ENCODE results near the gene AGO1.

AGO1 gene

GRCh38 chr1:35929730-35930592, 47.0 kb downstream of the AGO1 start:
- TF ChIP-seq POU2F2 (IDR thresholded peaks at IDR 0.05; ENCODE audit: low read depth, low read length), result no peak
- TF ChIP-seq SPI1 (IDR thresholded peaks at IDR 0.05; ENCODE audit: low read depth, low read length), result no peak
- no peak for TF ChIP-seq PAX5 (IDR thresholded peaks at IDR 0.05; ENCODE audit: insufficient read depth, low read length, severe bottlenecking)
- no peak for TF ChIP-seq POLR2AphosphoS5 (IDR thresholded peaks at IDR 0.05; ENCODE audit: low read depth, low read length)
- TF ChIP-seq POLR2A (IDR thresholded peaks at IDR 0.05; ENCODE audit: low read depth, low read length), result no peak
- TF ChIP-seq TAF1 (IDR thresholded peaks at IDR 0.05; ENCODE audit: low read depth, low read length), result no peak
- FAIRE-seq (no peak), DNase-seq (ENCODE audit: insufficient read length, low spot score) (no peak)

GRCh38 chr1:35930593-35931445, 47.8 kb downstream of the AGO1 start, which contains the start of gene AGO3:
TSS of gene AGO3 (plus strand) at chr1:35931105. CDS start at chr1:35931427, 322 bp downstream.
- TF ChIP-seq SPI1 (IDR thresholded peaks at IDR 0.05; ENCODE audit: low read depth, low read length) (peak; percentile 31; the same call in 1 of the 2 replicates), PAX5 (IDR thresholded peaks at IDR 0.05; ENCODE audit: insufficient read depth, low read length, severe bottlenecking) (peak; percentile 35), POLR2AphosphoS5 (IDR thresholded peaks at IDR 0.05; ENCODE audit: low read depth, low read length) (peak; percentile 75), TAF1 (IDR thresholded peaks at IDR 0.05; ENCODE audit: low read depth, low read length) (peak; percentile 66), POU2F2 (IDR thresholded peaks at IDR 0.05; ENCODE audit: low read depth, low read length) (no peak), POLR2A (IDR thresholded peaks at IDR 0.05; ENCODE audit: low read depth, low read length) (peak; percentile 86)
- peak; percentile 93 for FAIRE-seq
- DNase-seq (ENCODE audit: insufficient read length, low spot score), result peak; percentile 83

GRCh38 chr1:35931446-35932157, 48.6 kb downstream of the AGO1 start:
- FAIRE-seq, result no peak
- DNase-seq (ENCODE audit: insufficient read length, low spot score), result no peak
- no peak for TF ChIP-seq SPI1 (IDR thresholded peaks at IDR 0.05; ENCODE audit: low read depth, low read length)
- no peak for TF ChIP-seq POLR2A (IDR thresholded peaks at IDR 0.05; ENCODE audit: low read depth, low read length)
- no peak for TF ChIP-seq POLR2AphosphoS5 (IDR thresholded peaks at IDR 0.05; ENCODE audit: low read depth, low read length)
- TF ChIP-seq PAX5 (IDR thresholded peaks at IDR 0.05; ENCODE audit: insufficient read depth, low read length, severe bottlenecking), result no peak
- no peak for TF ChIP-seq TAF1 (IDR thresholded peaks at IDR 0.05; ENCODE audit: low read depth, low read length)

GRCh38 chr1:35932158-35932636, 49.2 kb downstream of the AGO1 start:
- FAIRE-seq (no peak), DNase-seq (ENCODE audit: insufficient read length, low spot score) (no peak)
- no peak for TF ChIP-seq POLR2A (IDR thresholded peaks at IDR 0.05; ENCODE audit: low read depth, low read length)
- no peak for TF ChIP-seq SPI1 (IDR thresholded peaks at IDR 0.05; ENCODE audit: low read depth, low read length)

GRCh38 chr1:35932941-35933340, 49.9 kb downstream of the AGO1 start:
- FAIRE-seq, result no peak
- TF ChIP-seq SPI1 (IDR thresholded peaks at IDR 0.05; ENCODE audit: low read depth, low read length) (peak; percentile 34; the same call in 1 of the 2 replicates), POLR2AphosphoS5 (IDR thresholded peaks at IDR 0.05; ENCODE audit: low read depth, low read length) (no peak), TAF1 (IDR thresholded peaks at IDR 0.05; ENCODE audit: low read depth, low read length) (no peak), POU2F2 (IDR thresholded peaks at IDR 0.05; ENCODE audit: low read depth, low read length) (no peak)
- no peak for DNase-seq (ENCODE audit: insufficient read length, low spot score)

GRCh38 chr1:35935442-35936388, 52.7 kb downstream of the AGO1 start:
- no peak for TF ChIP-seq PAX5 (IDR thresholded peaks at IDR 0.05; ENCODE audit: insufficient read depth, low read length, severe bottlenecking)
- no peak for TF ChIP-seq TAF1 (IDR thresholded peaks at IDR 0.05; ENCODE audit: low read depth, low read length)
- no peak for TF ChIP-seq POLR2AphosphoS5 (IDR thresholded peaks at IDR 0.05; ENCODE audit: low read depth, low read length)
- no peak for TF ChIP-seq SPI1 (IDR thresholded peaks at IDR 0.05; ENCODE audit: low read depth, low read length)
- TF ChIP-seq POU2F2 (IDR thresholded peaks at IDR 0.05; ENCODE audit: low read depth, low read length), result no peak
- no peak for TF ChIP-seq POLR2A (IDR thresholded peaks at IDR 0.05; ENCODE audit: low read depth, low read length)
- DNase-seq (ENCODE audit: insufficient read length, low spot score) (no peak), FAIRE-seq (no peak)

GRCh38 chr1:35936838-35937237, 53.8 kb downstream of the AGO1 start:
- FAIRE-seq, result no peak
- no peak for TF ChIP-seq POLR2AphosphoS5 (IDR thresholded peaks at IDR 0.05; ENCODE audit: low read depth, low read length)

GRCh38 chr1:35939484-35939883, 56.5 kb downstream of the AGO1 start:
- TF ChIP-seq SPI1 (IDR thresholded peaks at IDR 0.05; ENCODE audit: low read depth, low read length), result no peak
- TF ChIP-seq POLR2AphosphoS5 (IDR thresholded peaks at IDR 0.05; ENCODE audit: low read depth, low read length), result no peak
- TF ChIP-seq TAF1 (IDR thresholded peaks at IDR 0.05; ENCODE audit: low read depth, low read length), result no peak
- TF ChIP-seq PAX5 (IDR thresholded peaks at IDR 0.05; ENCODE audit: insufficient read depth, low read length, severe bottlenecking), result no peak
- no peak for TF ChIP-seq POU2F2 (IDR thresholded peaks at IDR 0.05; ENCODE audit: low read depth, low read length)
- TF ChIP-seq POLR2A (IDR thresholded peaks at IDR 0.05; ENCODE audit: low read depth, low read length), result no peak
- DNase-seq (ENCODE audit: insufficient read length, low spot score) (no peak), FAIRE-seq (no peak)

More at GRCh38 chr1:35936838-35937237, 53.8 kb downstream of the AGO1 start:
- DNase-seq (ENCODE audit: insufficient read length, low spot score), result no peak
